Left ventricle myocardium superior (tissue), 1 donor: ENCODE measurements around the gene SLC5A9. TPM values are rescaled to one million over a fixed set of nuclear protein-coding genes. Genes with fewer than 3 reads are reported as not detected.
A peak's percentile ranks its signal among the peaks of the same experiment; 100 is the strongest.

Experiments
- ATAC-seq: fragments of 200-7000 bp; cut with Tn5 transposase; one replicate; pipeline ENCODE4 v1.9.1; 2020; ENCODE audit warnings: mild to moderate bottlenecking, moderate library complexity
- DNase-seq: peaks from one replicate; pipeline ENCODE4 v3.0.0-alpha.2; 2020
- intact Hi-C: fragments of 100-400 bp; cut with micrococcal nuclease; formaldehyde crosslinking; loops from one replicate; pipeline ENCODE4 v1.11.0; 2022
- long read RNA-seq: library from polyadenylated mRNA; unstranded; transcript quantifications from one replicate; pipeline ENCODE4 v2.0.0, GENCODE V29; 2021
- total RNA-seq: library from RNA; stranded (reverse); fragmentation: NEBNext Ultra II Directional; extraction: Animal tissue kit (Norgen Biotek cat#: 25700); gene quantifications from one replicate; pipeline ENCODE4 v1.2.1, GENCODE V29; 2021
- donor health status: DM: no; HTN: yes; CAD: no; lungs with severe emphysema.

SLC5A9 gene
- total RNA-seq = 0.17 TPM
- long read RNA-seq = 0 reads

DNA sequence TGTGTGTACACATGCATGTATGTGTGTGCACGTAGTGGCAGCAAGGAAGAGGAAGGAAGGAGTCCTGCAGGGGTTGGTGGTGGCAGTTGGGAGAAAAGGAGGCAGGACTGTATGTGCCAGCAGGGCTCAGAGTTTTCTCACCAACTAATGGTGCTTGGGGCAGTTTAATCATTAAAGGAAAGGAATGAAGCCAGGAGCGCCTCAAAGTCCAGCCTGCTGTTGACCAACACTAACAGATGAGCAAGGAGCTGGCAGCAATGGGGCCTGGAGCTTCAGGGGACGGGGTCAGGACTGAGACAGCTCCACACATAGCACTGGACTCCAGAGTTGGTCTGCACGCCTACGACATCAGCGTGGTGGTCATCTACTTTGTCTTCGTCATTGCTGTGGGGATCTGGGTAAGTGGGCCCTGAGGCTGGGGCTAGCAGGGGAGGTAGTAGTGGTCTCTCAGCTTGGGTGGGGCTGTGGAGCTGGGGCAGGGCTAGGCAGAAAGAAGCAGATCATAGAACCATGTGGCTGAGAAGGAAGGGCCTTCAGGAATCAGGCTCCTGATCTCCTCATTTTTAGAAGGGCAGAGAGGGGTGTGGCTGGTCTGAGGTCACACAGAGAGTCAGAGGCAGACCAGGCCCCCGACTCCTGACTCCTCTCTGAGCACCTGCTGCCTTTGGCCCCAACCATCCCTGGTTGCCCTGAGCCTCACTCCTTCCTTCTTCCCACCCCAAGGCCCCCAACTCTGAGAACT lies at the start of gene SLC5A9:
TSS of gene SLC5A9 (plus strand) at position 216 of the 742 bp plus-strand sequence. CDS start at position 237, 21 bp downstream.
- DNase-seq = no peak
- intact Hi-C loops = no loop called here
- no peak for ATAC-seq

DNA sequence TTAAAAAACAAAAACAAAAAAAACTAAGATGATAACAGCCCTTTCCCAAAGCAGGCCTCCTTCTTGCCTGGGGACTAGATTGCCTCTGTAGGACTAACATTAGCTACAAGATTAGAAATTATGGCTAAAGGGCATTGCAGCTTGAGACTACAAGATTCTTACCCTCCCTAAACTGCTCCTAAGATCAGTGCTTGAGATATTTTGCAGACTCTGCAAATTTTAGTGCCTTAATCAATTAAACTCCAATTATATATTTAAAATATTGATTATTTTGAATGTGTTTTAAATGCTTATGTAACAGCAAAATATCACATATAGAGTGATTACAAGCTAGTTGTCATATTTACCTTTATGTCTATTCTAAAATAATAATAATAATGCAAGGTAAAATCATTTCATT lies 47.4 kb upstream of the SLC5A9 start:
- ATAC-seq (no peak), DNase-seq (no peak)
- intact Hi-C loops = no loop called here

DNA sequence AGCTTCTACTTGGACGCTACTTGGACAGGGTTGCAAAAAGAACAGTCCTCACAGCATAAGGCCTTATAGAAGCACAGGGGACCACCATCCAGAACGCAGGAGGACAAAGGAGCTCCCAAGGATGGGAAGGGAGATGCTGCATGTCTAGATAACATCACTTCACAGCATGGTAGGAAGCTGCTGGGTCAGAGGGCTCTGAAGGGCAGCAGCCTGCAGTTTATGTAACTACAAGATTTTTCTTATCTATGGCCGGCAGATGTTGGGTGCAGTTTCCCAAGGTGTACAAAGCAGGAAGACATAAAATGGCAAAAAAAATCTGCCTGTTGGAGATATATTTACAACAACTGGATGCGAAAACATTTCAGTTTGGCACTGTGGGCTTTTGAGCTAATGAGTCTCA lies 45.3 kb upstream of the SLC5A9 start:
- ATAC-seq = no peak
- DNase-seq = no peak
- intact Hi-C loops = no loop called here

DNA sequence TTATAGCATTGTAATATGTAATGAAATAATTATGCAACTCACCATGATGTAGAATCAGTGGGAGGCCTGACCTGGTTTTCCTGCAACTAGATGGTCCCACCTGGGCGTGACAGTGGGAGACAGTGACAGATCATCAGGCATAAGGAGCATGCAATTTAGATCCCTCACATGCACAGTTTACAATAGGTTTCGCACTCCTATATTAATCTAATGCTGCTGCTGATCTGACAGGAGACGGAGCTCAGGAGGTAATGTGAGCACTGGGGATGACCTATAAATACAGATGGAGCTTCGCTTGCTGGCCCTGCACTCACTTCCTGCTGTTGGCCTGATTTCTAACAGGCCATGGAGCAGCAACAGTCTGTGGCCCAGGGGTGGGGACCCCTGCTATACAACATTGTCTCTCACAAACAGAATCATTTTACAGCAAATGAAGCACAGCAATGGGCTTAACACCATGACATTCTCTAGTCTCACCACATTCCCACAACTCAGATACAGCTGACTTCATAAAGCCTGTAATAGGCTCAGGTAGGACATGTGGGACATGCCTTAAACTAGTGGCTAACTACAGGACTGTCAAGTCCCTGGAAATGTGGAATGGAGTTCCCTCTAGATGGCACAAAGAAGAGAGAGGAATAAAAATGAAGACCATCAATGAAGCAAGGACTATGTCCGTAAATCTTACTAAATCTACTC lies 40.7 kb upstream of the SLC5A9 start:
- no peak for DNase-seq
- no peak for ATAC-seq
- intact Hi-C loops = no loop called here

DNA sequence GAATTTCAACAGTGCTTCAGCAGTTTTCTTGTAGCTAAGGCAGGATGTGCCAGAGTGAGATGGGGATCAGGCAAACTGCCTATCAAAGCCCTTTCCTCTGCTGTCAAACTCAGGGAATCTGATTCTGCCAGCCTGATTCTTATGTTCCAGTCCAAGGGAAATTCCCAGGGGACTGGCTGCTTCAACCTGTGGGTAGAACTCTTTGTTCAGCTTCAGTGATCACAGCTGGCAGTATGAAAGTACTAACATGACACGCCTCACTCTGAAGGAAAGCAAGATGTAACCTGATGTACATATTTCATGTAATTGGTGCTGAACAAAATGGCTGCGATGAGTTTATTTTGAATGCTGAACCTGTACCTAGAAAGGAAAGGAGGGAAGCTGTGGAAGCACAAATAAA lies 40.1 kb upstream of the SLC5A9 start:
- intact Hi-C loops = no loop called here
- DNase-seq (no peak), ATAC-seq (no peak)

DNA sequence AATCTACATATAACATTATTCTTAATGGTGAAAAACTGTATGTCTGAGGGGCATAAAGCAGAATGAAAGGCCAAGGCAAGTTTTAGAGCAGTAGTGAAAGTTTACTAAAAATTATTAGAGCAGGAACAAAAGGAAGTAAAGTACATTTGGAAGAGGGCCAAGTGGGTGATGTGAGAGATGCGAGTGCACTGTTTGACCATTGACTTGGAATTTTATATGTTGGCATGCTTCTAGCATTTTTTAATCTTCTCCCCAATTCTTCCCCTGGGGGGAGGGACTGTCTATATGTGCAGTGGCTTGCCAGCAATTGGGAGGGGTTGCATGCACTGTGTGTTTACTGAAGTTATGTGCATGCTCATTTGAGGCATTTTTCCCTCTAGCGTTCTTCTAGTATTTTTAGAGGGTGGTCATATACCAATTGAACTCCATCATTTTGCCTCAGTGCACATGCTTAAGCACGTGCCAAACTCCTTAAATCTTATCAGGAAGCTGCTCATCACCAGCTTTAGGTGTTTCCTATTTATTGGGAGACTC lies 36.1 kb upstream of the SLC5A9 start:
- ATAC-seq (no peak), DNase-seq (no peak)
- intact Hi-C loops = no loop called here

DNA sequence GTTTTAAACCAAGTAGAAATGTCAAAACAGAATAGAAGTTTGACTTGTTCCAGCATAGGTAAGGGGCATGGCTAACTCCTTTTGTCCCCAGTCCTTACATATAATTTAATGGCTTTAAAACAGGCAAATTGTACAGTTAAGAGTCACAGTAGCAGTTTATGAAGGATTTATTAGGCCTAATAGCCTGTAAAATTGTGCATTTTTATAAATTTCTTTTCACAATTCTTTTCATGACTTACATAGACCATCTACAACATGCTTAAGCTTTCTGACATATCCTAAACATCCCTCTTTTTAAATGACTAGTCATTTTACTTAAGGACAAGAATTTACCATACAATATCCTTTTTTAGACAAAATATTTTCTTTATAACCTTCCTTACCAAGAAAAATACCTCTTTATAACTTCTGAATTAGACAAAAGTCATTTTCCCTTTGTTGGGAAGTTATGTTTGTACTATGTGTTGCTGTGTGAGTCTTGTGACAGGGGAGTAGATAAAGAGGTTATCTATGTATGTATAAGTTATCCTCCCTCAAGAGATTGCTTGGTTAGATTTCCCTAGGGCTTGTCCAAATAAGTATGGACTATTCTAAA lies 34.5 kb upstream of the SLC5A9 start:
- ATAC-seq = no peak
- intact Hi-C loops = no loop called here
- DNase-seq = no peak

DNA sequence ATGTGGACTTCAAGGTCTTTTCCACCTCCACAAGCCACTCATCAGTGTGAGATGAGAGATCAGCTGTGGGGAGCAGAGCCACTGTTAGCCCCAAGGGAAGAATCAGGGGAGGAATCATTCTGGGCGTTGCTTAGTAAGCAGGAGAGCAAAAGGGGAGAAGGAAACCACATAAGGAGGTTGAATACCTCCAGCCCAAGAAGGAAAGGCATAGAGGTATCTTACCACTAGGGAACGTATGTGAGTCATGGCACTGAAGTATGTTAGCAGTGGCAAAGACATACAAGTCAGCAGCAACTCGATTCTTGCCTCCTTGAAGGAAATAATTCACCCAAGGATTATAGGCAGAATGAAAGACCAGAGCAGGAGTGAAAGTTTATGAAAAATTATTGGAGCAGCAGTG lies 31.6 kb upstream of the SLC5A9 start:
- intact Hi-C loops = no loop called here
- ATAC-seq = no peak

DNA sequence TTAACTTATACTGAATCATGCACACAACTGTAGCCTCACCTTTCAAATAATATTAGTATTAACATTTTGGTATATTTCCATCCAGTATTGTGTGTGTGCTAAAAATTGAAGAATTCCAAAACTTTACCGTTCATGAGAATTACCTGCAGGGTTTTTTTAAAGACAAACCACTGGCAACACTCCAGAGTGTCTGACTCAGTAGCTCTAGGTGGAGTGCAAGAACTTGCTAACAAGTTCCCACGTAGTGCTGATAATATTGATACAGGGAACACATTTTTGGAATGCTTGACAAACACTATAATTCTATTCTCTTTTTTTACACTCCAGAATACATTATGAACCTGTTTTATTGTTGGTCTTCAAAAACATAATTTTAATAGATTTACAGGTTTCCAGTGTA lies 27.7 kb upstream of the SLC5A9 start:
- ATAC-seq (no peak), DNase-seq (no peak)
- intact Hi-C loops = no loop called here

More for the DNA sequence above, 31.6 kb upstream of the SLC5A9 start:
- no peak for DNase-seq

DNA sequence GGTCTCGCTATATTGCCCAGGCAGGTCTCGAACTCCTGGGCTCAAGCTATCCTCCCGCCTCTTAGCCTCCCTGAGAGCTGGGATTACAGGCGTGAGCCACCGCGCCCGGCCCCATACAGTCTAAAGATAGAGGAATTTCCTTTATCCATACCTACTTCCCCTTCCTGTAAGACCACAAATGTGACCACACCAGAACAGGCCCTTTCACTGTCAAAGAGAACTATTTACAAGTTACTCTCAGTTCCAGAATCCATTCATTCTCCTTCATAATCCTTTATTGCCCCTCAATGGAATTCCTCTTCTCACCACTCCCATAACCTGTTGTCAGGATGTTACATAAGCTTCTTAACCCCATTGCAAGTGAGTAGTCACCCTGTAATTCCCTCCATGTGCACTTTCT lies 26.3 kb upstream of the SLC5A9 start:
- DNase-seq (no peak), ATAC-seq (no peak)
- intact Hi-C loops = no loop called here

DNA sequence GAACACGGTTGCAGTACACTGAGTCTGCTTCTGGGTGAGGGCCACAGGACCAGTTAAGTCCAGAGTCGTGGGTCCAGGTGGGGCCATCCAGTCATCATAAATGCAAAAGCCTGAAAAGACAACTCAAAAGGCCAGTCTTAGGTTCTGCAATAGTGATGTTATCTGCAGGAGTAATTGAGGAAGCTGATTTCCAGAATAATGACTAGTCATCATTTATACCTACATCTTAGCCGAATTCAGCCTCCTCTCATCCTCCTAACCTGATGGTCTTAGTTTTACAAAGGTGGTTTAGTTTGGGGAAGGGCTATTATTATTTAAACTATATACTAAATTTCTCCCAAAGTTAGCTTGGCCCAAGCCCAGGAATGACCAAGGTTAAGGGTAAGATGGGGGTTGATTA lies 23.5 kb upstream of the SLC5A9 start:
- no peak for DNase-seq
- intact Hi-C loops = no loop called here
- ATAC-seq = no peak

DNA sequence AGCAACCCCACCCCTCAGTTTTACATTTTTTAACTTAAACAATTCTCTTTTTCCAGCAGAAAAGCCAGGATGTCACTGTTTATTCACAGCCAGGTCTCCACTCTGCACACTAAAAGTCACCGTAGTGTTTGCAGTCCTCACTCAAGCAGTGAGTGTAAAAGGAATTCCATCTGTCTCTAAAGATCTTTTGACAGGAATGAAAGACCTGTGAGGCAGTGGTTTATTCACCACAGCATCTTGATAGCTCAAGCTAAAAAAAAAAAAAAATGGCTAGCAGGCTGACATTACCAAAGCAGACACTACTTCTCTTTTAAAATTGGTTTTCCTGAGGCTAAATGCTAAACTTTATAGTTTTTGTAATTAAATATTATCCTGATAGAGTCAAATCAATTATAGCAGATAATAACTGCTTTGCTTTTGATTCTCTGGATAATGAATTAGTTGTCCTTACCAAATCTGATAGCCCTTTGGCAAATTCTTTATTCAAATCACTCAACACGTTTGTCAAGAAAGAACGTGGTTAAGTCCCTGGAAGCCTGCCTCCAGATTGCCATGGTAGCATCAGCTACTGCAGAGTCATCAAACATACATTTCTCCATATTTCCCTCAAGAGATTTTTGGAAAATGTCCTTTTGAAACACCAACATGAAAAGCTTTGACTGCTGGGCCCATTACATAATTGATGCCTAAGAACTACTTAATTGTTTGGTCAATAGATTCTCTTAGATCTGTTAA lies 22.2 kb upstream of the SLC5A9 start:
- intact Hi-C loops = no loop called here
- no peak for DNase-seq
- no peak for ATAC-seq

DNA sequence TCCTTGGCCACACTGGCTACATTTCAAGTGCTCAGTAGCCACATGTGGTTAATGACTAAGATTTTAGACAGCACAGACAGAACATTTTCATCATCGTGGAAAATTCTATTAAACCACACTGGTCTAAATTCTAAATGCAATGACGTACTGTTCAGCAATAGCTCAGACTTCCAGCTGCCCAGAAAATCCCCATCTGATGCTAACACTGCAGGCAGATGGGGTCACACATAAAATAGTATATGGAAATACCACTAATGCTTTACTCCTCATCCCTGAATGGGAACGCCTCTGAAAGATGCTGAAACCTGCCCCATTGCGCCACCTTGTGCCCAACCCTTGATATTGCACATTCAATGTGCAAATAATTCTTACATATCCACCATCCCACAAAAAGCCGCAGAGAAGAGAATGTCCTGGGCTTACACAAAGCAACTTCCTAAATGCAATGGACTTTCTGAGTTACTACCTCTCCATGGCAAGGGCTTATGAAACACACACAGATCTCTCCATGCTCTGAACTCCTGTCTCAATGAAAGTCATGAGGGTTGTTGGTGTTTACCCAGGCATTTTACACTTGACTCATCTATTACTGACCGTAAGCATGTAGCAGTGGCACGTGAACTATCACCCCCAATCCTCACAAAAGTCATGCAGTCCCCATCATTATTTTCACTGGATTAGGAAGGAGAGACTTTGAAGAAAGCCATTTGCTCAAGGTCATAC lies 20.3 kb upstream of the SLC5A9 start:
- peak; percentile 58 for DNase-seq
- peak; percentile 73 for ATAC-seq
- intact Hi-C loops = loop anchor here (1.0 kb wide), 1 partner anchor 93 kb away; no protein-coding TSS in a partner anchor

DNA sequence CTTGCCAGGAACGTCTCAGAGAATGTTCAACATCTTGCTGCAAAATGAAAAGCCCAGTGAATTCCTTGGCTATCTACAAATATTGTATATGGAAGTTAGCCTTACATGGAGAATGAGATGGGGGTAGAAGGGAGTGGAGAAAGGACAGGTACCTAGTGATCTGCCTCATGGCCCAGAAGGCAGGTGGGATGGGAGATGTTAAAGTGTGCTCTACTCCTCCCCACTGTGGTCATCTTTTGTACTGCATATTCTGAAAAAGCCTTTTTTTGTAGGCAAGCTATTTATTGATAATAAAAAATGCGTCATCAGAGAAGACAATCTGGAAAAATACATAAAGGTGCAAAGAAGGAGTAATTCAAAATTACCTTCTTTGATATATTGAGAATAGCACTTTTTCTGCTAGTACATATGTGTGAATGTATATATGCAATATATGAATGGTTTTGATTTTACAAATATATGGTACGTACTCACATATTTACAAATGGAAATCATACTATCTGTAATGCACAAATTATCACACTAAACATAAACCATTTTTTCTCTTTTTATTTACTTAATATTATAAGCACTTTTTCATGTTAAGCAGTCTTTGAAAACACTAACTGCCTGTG lies 19.1 kb upstream of the SLC5A9 start:
- DNase-seq = no peak
- peak; percentile 57 for ATAC-seq
- intact Hi-C loops = no loop called here

DNA sequence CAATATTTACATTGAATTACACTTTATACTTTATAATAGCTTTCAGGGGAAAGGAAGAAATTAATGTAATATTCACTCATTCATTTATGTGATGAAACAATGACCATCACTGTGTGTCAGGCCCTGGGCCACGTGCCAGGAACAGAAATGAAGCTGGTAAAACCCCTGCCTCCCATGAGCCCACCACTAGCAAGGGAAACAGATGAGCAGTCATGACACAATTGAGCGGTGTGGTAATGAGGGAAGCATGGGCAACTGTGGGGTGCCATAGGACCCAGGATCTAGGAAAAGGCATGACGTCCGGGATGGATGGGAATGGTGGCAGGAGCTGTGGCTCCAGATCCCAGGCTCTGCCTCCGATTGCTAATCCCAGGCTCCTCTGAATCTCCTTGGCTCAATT lies 17.0 kb upstream of the SLC5A9 start:
- no peak for ATAC-seq
- intact Hi-C loops = no loop called here
- DNase-seq = no peak

DNA sequence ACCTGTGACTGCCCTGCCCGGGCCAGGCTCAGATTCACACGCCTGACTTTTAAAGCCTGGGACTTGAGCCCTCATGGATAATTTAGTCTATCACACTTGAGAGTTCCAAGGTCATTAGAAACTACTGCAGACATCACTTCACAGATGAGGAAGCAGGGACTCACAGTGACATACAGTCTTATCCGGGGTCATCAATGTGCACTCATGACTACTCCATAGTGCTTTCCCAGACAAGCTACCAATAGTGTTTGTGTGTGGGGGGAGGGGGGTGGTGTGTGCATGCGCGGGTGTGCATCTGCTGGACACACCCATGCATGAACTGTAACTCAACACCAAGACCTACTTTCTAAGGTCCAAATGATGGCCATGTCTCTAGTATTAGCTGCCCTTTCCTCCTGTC lies 16.1 kb upstream of the SLC5A9 start:
- intact Hi-C loops = no loop called here
- DNase-seq (no peak), ATAC-seq (no peak)

DNA sequence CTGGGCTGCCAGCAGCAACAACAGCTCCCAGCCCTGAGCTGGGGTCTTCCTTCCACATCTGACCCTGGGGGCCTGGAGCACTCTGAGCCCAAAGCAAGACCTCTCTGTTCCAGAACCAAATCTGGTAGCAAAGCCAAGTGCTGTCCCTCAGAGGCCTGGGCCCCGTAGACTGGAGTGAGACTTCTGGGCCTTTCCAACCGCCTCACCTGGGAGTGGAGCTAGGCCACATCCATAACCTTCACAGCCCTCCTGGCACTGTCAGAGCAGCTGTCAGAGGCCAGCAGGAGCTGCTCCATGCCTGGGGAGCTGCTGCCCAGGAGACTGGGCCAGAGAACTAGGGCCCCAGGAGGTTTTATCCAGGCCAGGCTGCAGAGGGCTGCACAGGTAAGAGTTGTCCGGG lies 15.4 kb upstream of the SLC5A9 start:
- DNase-seq = no peak
- intact Hi-C loops = no loop called here
- no peak for ATAC-seq

DNA sequence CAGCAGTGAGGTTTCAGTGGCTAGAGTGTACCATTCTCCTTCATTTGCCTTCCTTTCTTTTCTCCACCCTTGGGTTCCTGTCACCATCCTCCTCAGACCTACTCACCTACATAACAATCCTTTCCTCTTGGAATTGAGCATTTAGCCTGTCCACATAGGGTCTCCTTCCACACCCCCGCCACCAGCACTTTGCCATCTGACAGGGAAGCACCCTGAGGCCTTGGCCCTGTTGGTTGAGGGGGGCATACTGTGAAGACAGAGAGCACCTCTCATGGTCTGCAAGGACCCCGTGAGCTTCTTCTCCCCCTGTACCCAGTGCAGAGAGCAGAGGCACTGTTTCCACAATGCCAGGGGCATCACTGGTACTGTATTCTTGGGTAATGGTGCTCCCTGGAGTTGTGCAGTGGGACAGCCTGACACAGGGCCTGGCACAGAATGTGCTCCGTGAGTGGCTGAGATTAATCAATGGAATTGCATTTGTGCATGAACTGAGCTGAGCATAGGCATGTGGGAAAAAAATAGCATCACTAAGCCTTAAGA lies 14.9 kb upstream of the SLC5A9 start:
- no peak for ATAC-seq
- DNase-seq = no peak
- intact Hi-C loops = no loop called here
